Mammary epithelial cell (primary cell): ENCODE data around the gene CGA.
A peak's percentile ranks its signal among the peaks of the same experiment; 100 is the strongest.

ENCODE experiments used
- CTCF ChIP-seq, 2 donors: IDR thresholded peaks in 1 of 2; conservative IDR thresholded peaks in 1 of 2; 2 replicates each; pipeline ENCODE4 v1.5.1; 2011 to 2012; ENCODE audit warnings: inconsistent platforms in 2 of 2, low read length in 2 of 2, mild to moderate bottlenecking in 2 of 2, control low read depth in 1 of 2, low read depth in 1 of 2; ENCODE audit not compliant: insufficient read depth in 1 of 2; ENCODE audit errors: extremely low read depth in 1 of 2
- EZH2 ChIP-seq: IDR thresholded peaks from 2 replicates; pipeline ENCODE4 v1.6.1; 2012; ENCODE audit warnings: low read length, inconsistent platforms, borderline replicate concordance

GRCh38 chr6:87078983-87079616, 15.8 kb downstream of the CGA start:
- peak; percentile 92 to 97 for TF ChIP-seq CTCF (conservative IDR thresholded peaks at IDR 0.05 in 1 of 2, IDR thresholded peaks at IDR 0.05 in 1 of 2; ENCODE audit: extremely low read depth in 1 of 2, insufficient read depth in 1 of 2, low read depth in 1 of 2, low read length in 2 of 2)
- TF ChIP-seq EZH2: no peak
